ENCODE results near the gene ATP5MG. TPM values are rescaled to one million over a fixed set of nuclear protein-coding genes. Genes with fewer than 3 reads are reported as not detected.

The ATP5MG gene
- polyA plus RNA-seq, 1 donor (not counting 4 experiments of a cell fraction or from before 2014, with no cell fraction given) = 463 TPM

DNA sequence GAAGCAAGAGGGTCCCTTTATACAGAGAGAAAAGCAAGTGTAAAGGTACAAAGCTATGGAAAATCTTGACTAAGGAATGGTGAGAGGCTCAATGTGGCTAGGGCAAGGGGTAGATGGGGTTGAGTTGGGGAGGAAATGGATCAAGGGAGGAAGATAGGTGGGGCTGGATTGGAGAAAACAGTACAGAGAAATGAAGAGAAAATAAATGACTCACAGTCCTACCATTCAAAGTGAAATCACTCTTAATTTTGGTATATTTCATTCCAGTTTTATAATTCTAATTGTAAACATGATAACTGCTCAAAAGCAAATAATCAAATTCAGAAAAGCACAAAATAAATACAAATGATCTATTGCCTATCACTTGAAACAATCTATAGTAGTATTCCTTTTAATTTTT lies 25.4 kb upstream of the ATP5MG start:
- TF ChIP-seq, protein P1, sequence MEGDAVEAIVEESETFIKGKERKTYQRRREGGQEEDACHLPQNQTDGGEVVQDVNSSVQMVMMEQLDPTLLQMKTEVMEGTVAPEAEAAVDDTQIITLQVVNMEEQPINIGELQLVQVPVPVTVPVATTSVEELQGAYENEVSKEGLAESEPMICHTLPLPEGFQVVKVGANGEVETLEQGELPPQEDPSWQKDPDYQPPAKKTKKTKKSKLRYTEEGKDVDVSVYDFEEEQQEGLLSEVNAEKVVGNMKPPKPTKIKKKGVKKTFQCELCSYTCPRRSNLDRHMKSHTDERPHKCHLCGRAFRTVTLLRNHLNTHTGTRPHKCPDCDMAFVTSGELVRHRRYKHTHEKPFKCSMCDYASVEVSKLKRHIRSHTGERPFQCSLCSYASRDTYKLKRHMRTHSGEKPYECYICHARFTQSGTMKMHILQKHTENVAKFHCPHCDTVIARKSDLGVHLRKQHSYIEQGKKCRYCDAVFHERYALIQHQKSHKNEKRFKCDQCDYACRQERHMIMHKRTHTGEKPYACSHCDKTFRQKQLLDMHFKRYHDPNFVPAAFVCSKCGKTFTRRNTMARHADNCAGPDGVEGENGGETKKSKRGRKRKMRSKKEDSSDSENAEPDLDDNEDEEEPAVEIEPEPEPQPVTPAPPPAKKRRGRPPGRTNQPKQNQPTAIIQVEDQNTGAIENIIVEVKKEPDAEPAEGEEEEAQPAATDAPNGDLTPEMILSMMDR (optimal IDR thresholded peaks at IDR 0.05 in 1 of 3, IDR thresholded peaks at IDR 0.05 in 1 of 3, conservative IDR thresholded peaks at IDR 0.05 in 1 of 3; ENCODE audit: extremely low read depth in 1 of 3, insufficient read depth in 2 of 3, low read length in 3 of 3) = no peak
- no peak for TF ChIP-seq EZH2 (IDR thresholded peaks at IDR 0.05; ENCODE audit: low read length)
- H3K4me1 ChIP-seq (ENCODE audit: control insufficient read depth, extremely low read depth, insufficient read depth, low read length) = no peaks in the 10 kb centered on the region
- H3K9me3 ChIP-seq (ENCODE audit: control insufficient read depth, low read depth, low read length) = no peaks in the 10 kb centered on the region
- H3K27me3 ChIP-seq (ENCODE audit: control insufficient read depth, extremely low read depth, insufficient read depth, low read length) = no peaks in the 10 kb centered on the region
- FAIRE-seq (no peak), DNase-seq (ENCODE audit: low read depth, low spot score) (no peak)
- no peak overlapping the region for H3K4me2 ChIP-seq (ENCODE audit: control insufficient read depth, extremely low read depth, insufficient read depth, low read depth, low read length)
- no peak overlapping the region for H2AFZ ChIP-seq (ENCODE audit: control insufficient read depth, low read length)
- H3K9me1 ChIP-seq (ENCODE audit: control insufficient read depth, extremely low read depth, insufficient read depth, low read length) = no peaks in the 10 kb centered on the region
- H3K4me3 ChIP-seq (ENCODE audit: control insufficient read depth in 2 of 3, extremely low read depth in 1 of 3, insufficient read depth in 2 of 3, low read depth in 1 of 3, low read length in 3 of 3) = no peak overlapping the region
- H3K36me3 ChIP-seq (ENCODE audit: control insufficient read depth in 2 of 2, extremely low read depth in 1 of 2, insufficient read depth in 2 of 2, low read length in 2 of 2) = peaks cover 12 to 15% of the 10 kb centered on the region in 2 experiments
- dilution Hi-C loops (cut with MboI; ENCODE audit: extremely low pct_ligation_motif_present, low sequenced_read_pairs) = no loop called here
- no peak overlapping the region for H3K27ac ChIP-seq (ENCODE audit: control insufficient read depth, insufficient read depth, low read length)
- H3K9ac ChIP-seq (ENCODE audit: control insufficient read depth, extremely low read depth, insufficient read depth, low read length) = no peak overlapping the region
- H4K20me1 ChIP-seq (ENCODE audit: control insufficient read depth, extremely low read depth, insufficient read depth, low read length) = no peaks in the 10 kb centered on the region
- no peaks in the 10 kb centered on the region for H3K79me2 ChIP-seq (ENCODE audit: control insufficient read depth, insufficient read depth, low read length)

DNA sequence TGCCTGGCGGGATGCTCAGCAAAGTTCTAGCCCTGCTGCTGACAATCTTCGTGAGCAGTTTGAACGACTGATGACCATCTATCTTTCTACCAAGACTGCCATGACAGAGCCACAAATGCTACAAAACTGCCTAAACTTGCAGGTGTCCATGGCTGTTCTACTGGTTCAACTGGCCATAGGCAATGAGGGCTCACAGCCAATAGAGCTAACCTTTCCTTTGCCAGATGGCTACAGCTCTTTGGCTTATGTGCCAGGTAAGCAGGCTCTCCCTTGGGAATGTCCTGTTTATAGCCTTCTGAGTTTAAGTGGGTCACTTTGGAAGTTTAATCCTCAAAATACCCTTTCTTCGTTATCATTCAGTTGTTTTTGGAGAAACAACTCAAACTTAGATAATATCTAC lies 21.9 kb upstream of the ATP5MG start:
- no peak overlapping the region for H3K9ac ChIP-seq (ENCODE audit: control insufficient read depth, extremely low read depth, insufficient read depth, low read length)
- dilution Hi-C loops (cut with MboI; ENCODE audit: extremely low pct_ligation_motif_present, low sequenced_read_pairs) = no loop called here
- peaks cover 19 to 20% of the 10 kb centered on the region in 2 experiments for H3K36me3 ChIP-seq (ENCODE audit: control insufficient read depth in 2 of 2, extremely low read depth in 1 of 2, insufficient read depth in 2 of 2, low read length in 2 of 2)
- no peak for TF ChIP-seq EZH2 (IDR thresholded peaks at IDR 0.05; ENCODE audit: low read length)
- TF ChIP-seq, protein P1 (optimal IDR thresholded peaks at IDR 0.05 in 1 of 3, IDR thresholded peaks at IDR 0.05 in 1 of 3, conservative IDR thresholded peaks at IDR 0.05 in 1 of 3; ENCODE audit: extremely low read depth in 1 of 3, insufficient read depth in 2 of 3, low read length in 3 of 3) = no peak
- H3K27me3 ChIP-seq (ENCODE audit: control insufficient read depth, extremely low read depth, insufficient read depth, low read length) = no peaks in the 10 kb centered on the region
- H3K27ac ChIP-seq (ENCODE audit: control insufficient read depth, insufficient read depth, low read length) = no peak overlapping the region
- H3K4me2 ChIP-seq (ENCODE audit: control insufficient read depth, extremely low read depth, insufficient read depth, low read depth, low read length) = no peak overlapping the region
- H2AFZ ChIP-seq (ENCODE audit: control insufficient read depth, low read length) = no peak overlapping the region
- no peak overlapping the region for H3K4me3 ChIP-seq (ENCODE audit: control insufficient read depth in 2 of 3, extremely low read depth in 1 of 3, insufficient read depth in 2 of 3, low read depth in 1 of 3, low read length in 3 of 3)
- DNase-seq (ENCODE audit: low read depth, low spot score) (no peak), FAIRE-seq (no peak)
- no peaks in the 10 kb centered on the region for H4K20me1 ChIP-seq (ENCODE audit: control insufficient read depth, extremely low read depth, insufficient read depth, low read length)
- H3K4me1 ChIP-seq (ENCODE audit: control insufficient read depth, extremely low read depth, insufficient read depth, low read length) = no peaks in the 10 kb centered on the region
- H3K9me3 ChIP-seq (ENCODE audit: control insufficient read depth, low read depth, low read length) = no peaks in the 10 kb centered on the region
- no peaks in the 10 kb centered on the region for H3K79me2 ChIP-seq (ENCODE audit: control insufficient read depth, insufficient read depth, low read length)
- no peaks in the 10 kb centered on the region for H3K9me1 ChIP-seq (ENCODE audit: control insufficient read depth, extremely low read depth, insufficient read depth, low read length)
